ENCODE data around the gene DHRS12.

DNA sequence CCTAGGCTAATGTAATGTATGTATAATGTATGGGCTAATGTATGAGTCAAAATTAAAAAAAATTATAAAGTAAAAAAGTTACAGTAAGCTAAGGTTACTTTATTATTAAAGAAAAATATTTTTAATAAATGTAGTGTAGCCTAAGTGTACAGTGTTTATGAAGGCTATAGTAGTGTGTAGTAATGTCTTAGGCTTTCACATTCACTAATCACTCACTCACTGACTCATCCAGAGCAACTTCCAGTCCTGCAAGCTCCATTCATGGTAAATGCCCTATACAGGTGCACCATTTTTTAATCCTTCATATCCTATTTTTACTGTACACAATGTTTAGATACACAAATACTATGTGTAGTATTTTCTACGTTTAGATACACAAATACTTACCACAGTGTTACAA, 42.8 kb upstream of the DHRS12 start:
- TF ChIP-seq CTCF (IDR thresholded peaks at IDR 0.05; ENCODE audit: low read length) (no peak), EZH2 (IDR thresholded peaks at IDR 0.05; ENCODE audit: borderline replicate concordance, low read length) (no peak)

Data from OCI-LY1 (cell line).